WTC11 (cell line): Measurements from ENCODE around the gene SLBP. TPM values are rescaled to one million over a fixed set of nuclear protein-coding genes. Genes with fewer than 3 reads are reported as not detected.

Source experiments
- ATAC-seq: fragments of 200-7000 bp; cut with Tn5 transposase; 2 replicates; pipeline ENCODE4 v1.10.0; 2021; ENCODE audit warnings: mild to moderate bottlenecking, moderate library complexity
- CTCF ChIA-PET: fragments of 300-600 bp; sonication (Branson Sonifier 250); formaldehyde crosslinking; loops from one replicate; lab custom pipeline; 2021; ENCODE audit warnings: antibody characterized with exemption; lab: Charles Lee
- POLR2A ChIA-PET: fragments of 350-600 bp; sonication (Branson Sonifier 250); formaldehyde crosslinking; loops from one replicate; lab custom pipeline; 2021; ENCODE audit warnings: antibody characterized with exemption; lab: Charles Lee
- DNase-seq: peaks from one replicate; pipeline ENCODE4 v3.0.0; 2021; ENCODE audit warnings: low spot score
- H3K27ac Mint-ChIP-seq: 2 replicates; pipeline ENCODE4 v1.8.0; 2021; ENCODE audit warnings: mixed read lengths
- H3K27me3 Mint-ChIP-seq: 2 replicates; pipeline ENCODE4 v1.8.0; 2021; ENCODE audit warnings: low read depth, mild to moderate bottlenecking, moderate library complexity, mixed read lengths
- H3K36me3 Mint-ChIP-seq: 2 replicates; pipeline ENCODE4 v1.8.0; 2021; ENCODE audit warnings: mixed read lengths
- H3K4me1 Mint-ChIP-seq: 2 replicates; pipeline ENCODE4 v1.8.0; 2022; ENCODE audit warnings: mixed read lengths
- H3K4me3 Mint-ChIP-seq: 2 replicates; pipeline ENCODE4 v1.8.0; 2021; ENCODE audit warnings: mild to moderate bottlenecking, moderate library complexity, mixed read lengths
- H3K9me3 Mint-ChIP-seq: 2 replicates; pipeline ENCODE4 v1.8.0; 2021; ENCODE audit warnings: mixed read lengths
- CREB1 ChIP-seq: sonication (generic); formaldehyde crosslinking; IDR thresholded peaks from 2 replicates; pipeline ENCODE4 v1.8.0; 2023; ENCODE audit warnings: mild to moderate bottlenecking, missing genetic modification reagents
- CREM ChIP-seq: sonication (generic); formaldehyde crosslinking; IDR thresholded peaks from 2 replicates; pipeline ENCODE4 v1.8.1; 2022; ENCODE audit warnings: mild to moderate bottlenecking, missing genetic modification reagents, moderate library complexity
- E2F1 ChIP-seq: sonication (generic); formaldehyde crosslinking; IDR thresholded peaks from 2 replicates; pipeline ENCODE4 v1.8.0; 2022; ENCODE audit warnings: mild to moderate bottlenecking, missing genetic modification reagents
- E2F4 ChIP-seq: sonication (generic); formaldehyde crosslinking; IDR thresholded peaks from 2 replicates; pipeline ENCODE4 v1.8.1; 2022; ENCODE audit warnings: low read depth, mild to moderate bottlenecking, moderate library complexity, missing genetic modification reagents, borderline replicate concordance
- E2F5 ChIP-seq: sonication (generic); formaldehyde crosslinking; IDR thresholded peaks from 2 replicates; pipeline ENCODE4 v1.8.1; 2022; ENCODE audit warnings: mild to moderate bottlenecking, moderate library complexity, missing genetic modification reagents
- ERG ChIP-seq: fragments of 250-450 bp; sonication (Bioruptor Pico); IDR thresholded peaks from 2 replicates; pipeline ENCODE4 v1.8.0; 2021; ENCODE audit warnings: mild to moderate bottlenecking
- JAZF1 ChIP-seq: fragments of 250-450 bp; sonication (Bioruptor Pico); IDR thresholded peaks from 2 replicates; pipeline ENCODE4 v1.9.0; 2021; ENCODE audit warnings: moderate library complexity, mild to moderate bottlenecking, inconsistent platforms
- MAX ChIP-seq: sonication (generic); formaldehyde crosslinking; IDR thresholded peaks from 2 replicates; pipeline ENCODE4 v1.8.0; 2022; ENCODE audit warnings: mild to moderate bottlenecking, missing genetic modification reagents
- MLX ChIP-seq: sonication (generic); formaldehyde crosslinking; IDR thresholded peaks from 2 replicates; pipeline ENCODE4 v1.8.1; 2023; ENCODE audit warnings: mild to moderate bottlenecking, missing genetic modification reagents, moderate library complexity
- MYBL2 ChIP-seq: sonication (generic); formaldehyde crosslinking; IDR thresholded peaks from 2 replicates; pipeline ENCODE4 v1.8.1; 2023; ENCODE audit warnings: mild to moderate bottlenecking, moderate library complexity, missing genetic modification reagents
- NR2C2 ChIP-seq: sonication (generic); formaldehyde crosslinking; IDR thresholded peaks from 2 replicates; pipeline ENCODE4 v1.8.0; 2022; ENCODE audit warnings: mild to moderate bottlenecking, missing genetic modification reagents
- TEAD4 ChIP-seq: sonication (generic); formaldehyde crosslinking; IDR thresholded peaks from 2 replicates; pipeline ENCODE4 v1.8.0; 2022; ENCODE audit warnings: mild to moderate bottlenecking, missing genetic modification reagents
- USF2 ChIP-seq: sonication (generic); formaldehyde crosslinking; IDR thresholded peaks from 2 replicates; pipeline ENCODE4 v1.8.1; 2023; ENCODE audit warnings: mild to moderate bottlenecking, missing genetic modification reagents, moderate library complexity
- ZNF138 ChIP-seq: sonication (generic); formaldehyde crosslinking; conservative IDR thresholded peaks from 2 replicates; pipeline ENCODE4 v1.8.1; 2022; ENCODE audit warnings: mild to moderate bottlenecking, moderate library complexity, missing genetic modification reagents
- ZNF219 ChIP-seq: sonication (generic); formaldehyde crosslinking; IDR thresholded peaks from 2 replicates; pipeline ENCODE4 v1.8.0; 2023; ENCODE audit warnings: missing genetic modification reagents, mild to moderate bottlenecking, borderline replicate concordance
- ZNF317 ChIP-seq: sonication (generic); formaldehyde crosslinking; IDR thresholded peaks from 2 replicates; pipeline ENCODE4 v1.8.1; 2023; ENCODE audit warnings: low read depth, mild to moderate bottlenecking, moderate library complexity, missing genetic modification reagents, borderline replicate concordance
- ZSCAN18 ChIP-seq: fragments of 250-450 bp; sonication (Bioruptor Pico); IDR thresholded peaks from 2 replicates; pipeline ENCODE4 v2.1.2; 2022; ENCODE audit warnings: mild to moderate bottlenecking, moderate library complexity
- total RNA-seq: library from RNA; stranded (reverse); gene quantifications from 3 replicates; pipeline ENCODE4 v1.2.3, GENCODE V29; 2021

The SLBP gene
- total RNA-seq, 1 experiment from 2014 or later, result 40.2 TPM

GRCh38 chr4:1751155-1751918, 39.2 kb upstream of the SLBP start:
- H3K4me1 Mint-ChIP-seq, result no peaks in the 10 kb centered on the region
- POLR2A ChIA-PET, result interaction anchor here (1.0 to 1.3 kb wide), 2 partner anchors 14 to 43 kb away, joined by 3 to 4 read pairs; no protein-coding TSS in a partner anchor
- CTCF ChIA-PET, result interaction anchor here (0.7 to 2.7 kb wide), 11 partner anchors 14 to 160 kb away, joined by 3 to 30 read pairs (median 7); partner anchors contain the start of gene FGFR3
- DNase-seq, result no peak
- H3K9me3 Mint-ChIP-seq, result no peaks in the 10 kb centered on the region
- ATAC-seq, result no peak
- H3K4me3 Mint-ChIP-seq, result no peak overlapping the region
- H3K36me3 Mint-ChIP-seq, result no peaks in the 10 kb centered on the region
- H3K27ac Mint-ChIP-seq, result no peak overlapping the region
- TF ChIP-seq ZSCAN18 (CRISPR knock-in tag), result no peak
- TF ChIP-seq CREB1 (CRISPR knock-in tag), result no peak
- no peak for TF ChIP-seq MYBL2
- TF ChIP-seq TEAD4 (CRISPR knock-in tag), result no peak
- no peak for TF ChIP-seq JAZF1 (CRISPR knock-in tag)
- no peak for TF ChIP-seq MLX (CRISPR knock-in tag)
- no peak for TF ChIP-seq E2F5 (CRISPR knock-in tag)
- no peak for TF ChIP-seq ZNF219 (CRISPR knock-in tag)
- TF ChIP-seq E2F4 (CRISPR knock-in tag), result no peak
- no peak for TF ChIP-seq NR2C2
- no peak for TF ChIP-seq ZNF317
- TF ChIP-seq E2F1 (CRISPR knock-in tag), result no peak
- TF ChIP-seq ZNF138 (CRISPR knock-in tag), result no peak
- no peak for TF ChIP-seq ERG (CRISPR knock-in tag)
- TF ChIP-seq MAX, result no peak
- no peak for TF ChIP-seq CREM (CRISPR knock-in tag)
- no peak for TF ChIP-seq USF2
- peaks cover 2% of the 10 kb centered on the region; the same call in 1 of the 2 replicates for H3K27me3 Mint-ChIP-seq
